HepG2 (cell line): ENCODE measurements around the gene RAI2. TPM values are rescaled to one million over a fixed set of nuclear protein-coding genes. Genes with fewer than 3 reads are reported as not detected.

Experiments used
- ATAC-seq: fragments of 200-7000 bp; cut with Tn5 transposase; 3 replicates; pipeline ENCODE4 v1.9.1; 2020; ENCODE audit warnings: mild to moderate bottlenecking, moderate library complexity
- BruUV-seq: library from RNA; stranded (reverse); fragments of 400-500 nt; replicated peaks from 2 replicates; lab custom pipeline; 2021; lab: Mats Ljungman, UMichigan
- CTCF ChIA-PET: fragments of 300-600 bp; formaldehyde crosslinking; extraction: SDS; loops from one replicate; lab custom pipeline; 2021; ENCODE audit warnings: low total read pairs, inconsistent platforms, low intra/inter-chr PET ratio; lab: Yijun Ruan, JAX
- POLR2A ChIA-PET: fragments of 350-600 bp; sonication (Branson Sonifier 250); formaldehyde crosslinking; loops from one replicate; lab custom pipeline; 2020; ENCODE audit warnings: antibody characterized with exemption, inconsistent platforms; lab: Yijun Ruan, JAX
- DNase-seq: peaks from one replicate; pipeline ENCODE4 v3.0.0-alpha.2; 2015; ENCODE audit warnings: low spot score
- FAIRE-seq: peaks from 3 replicates; lab custom pipeline; 2011; peaks lifted over from hg19 to GRCh38; lab: Jason Lieb, UNC
- H2AFZ ChIP-seq: one replicate; pipeline ENCODE4 v1.6.1; 2011; ENCODE audit warnings: low read length, inconsistent platforms
- H3K27ac ChIP-seq: fragments of 300-600 bp; 3 replicates; pipeline ENCODE4 v1.8.0; 2011; ENCODE audit warnings: mixed run types, mild to moderate bottlenecking, mixed read lengths, low read length, inconsistent platforms; ENCODE audit not compliant: insufficient read depth; ENCODE audit errors: extremely low read length
- H3K27me3 ChIP-seq, 2 experiments: fragments of 200-600 bp in 1 of 2; 2 replicates in 1 of 2; 3 replicates in 1 of 2; pipeline versions ENCODE4 v1.6.0 to v1.8.0; 2011; ENCODE audit warnings: low read length in 2 of 2, mild to moderate bottlenecking in 2 of 2, moderate library complexity in 2 of 2, inconsistent platforms in 1 of 2; ENCODE audit not compliant: insufficient read depth in 2 of 2, control insufficient read depth in 1 of 2
- H3K36me3 ChIP-seq, 2 experiments: fragments of 200-600 bp in 1 of 2; replicated peaks in 1 of 2; 2 replicates in 1 of 2; 3 replicates in 1 of 2; pipeline versions ENCODE4 v1.5.1 to v1.8.0; 2011; ENCODE audit warnings: low read length in 2 of 2, inconsistent platforms in 1 of 2; ENCODE audit not compliant: insufficient read depth in 2 of 2, control insufficient read depth in 1 of 2
- H3K4me1 ChIP-seq: 2 replicates; pipeline ENCODE4 v1.5.1; 2012; ENCODE audit warnings: low read length, inconsistent platforms; ENCODE audit not compliant: insufficient read depth
- H3K4me2 ChIP-seq: 2 replicates; pipeline ENCODE4 v1.6.0; 2011; ENCODE audit warnings: low read depth, low read length, inconsistent platforms
- H3K4me3 ChIP-seq, 3 experiments: fragments of 200-600 bp in 1 of 3; sonication (generic), shearing (Covaris generic) in 1 of 3; replicated peaks in 1 of 3; 2 replicates each; pipeline ENCODE4 v1.5.1; 2011 to 2016; ENCODE audit warnings: low read length in 3 of 3, inconsistent platforms in 2 of 3, low read depth in 2 of 3, mild to moderate bottlenecking in 2 of 3, control low read depth in 1 of 3, mixed read lengths in 1 of 3; ENCODE audit not compliant: insufficient read depth in 1 of 3
- H3K79me2 ChIP-seq: one replicate; pipeline ENCODE4 v1.6.1; 2011; ENCODE audit warnings: low read length, inconsistent platforms; ENCODE audit not compliant: insufficient read depth
- H3K9ac ChIP-seq: 2 replicates; pipeline ENCODE4 v1.6.0; 2011; ENCODE audit warnings: mild to moderate bottlenecking, low read depth, low read length, inconsistent platforms; ENCODE audit not compliant: insufficient read depth
- H3K9me3 ChIP-seq: 2 replicates; pipeline ENCODE4 v1.5.1; 2012; ENCODE audit warnings: mild to moderate bottlenecking, low read length
- H4K20me1 ChIP-seq: 2 replicates; pipeline ENCODE4 v1.6.0; 2011; ENCODE audit warnings: inconsistent platforms, mild to moderate bottlenecking, low read length, moderate library complexity; ENCODE audit not compliant: insufficient read depth
- AGO2 ChIP-seq: fragments of 200-400 bp; formaldehyde crosslinking; optimal IDR thresholded peaks from 2 replicates; pipeline ENCODE3; 2017; ENCODE audit warnings: mild to moderate bottlenecking, low read depth, low read length, moderate library complexity
- CREB1 ChIP-seq, 2 experiments: fragments of 450-650 bp in 1 of 2; IDR thresholded peaks; 2 replicates each; pipeline ENCODE4 v1.6.1; 2016 to 2017; ENCODE audit warnings: control low read depth in 1 of 2, mild to moderate bottlenecking in 1 of 2, missing compliant biosample characterization in 1 of 2, missing genetic modification characterization in 1 of 2
- FOXA3 ChIP-seq: IDR thresholded peaks from 2 replicates; pipeline ENCODE4 v1.6.1; 2016; ENCODE audit warnings: missing genetic modification reagents, missing compliant biosample characterization
- IRF2 ChIP-seq: IDR thresholded peaks from 2 replicates; pipeline ENCODE4 v1.6.1; 2018; ENCODE audit warnings: missing genetic modification reagents, missing compliant biosample characterization
- MAFG ChIP-seq: sonication (generic); formaldehyde crosslinking; IDR thresholded peaks from 2 replicates; pipeline ENCODE4 v1.5.1; 2020; ENCODE audit warnings: mild to moderate bottlenecking, missing genetic modification reagents
- MLLT10 ChIP-seq: sonication (generic); formaldehyde crosslinking; IDR thresholded peaks from 2 replicates; pipeline ENCODE4 v1.4.0; 2020; ENCODE audit warnings: missing genetic modification reagents
- NCOA5 ChIP-seq: sonication (generic); formaldehyde crosslinking; IDR thresholded peaks from 2 replicates; pipeline ENCODE4 v1.4.0; 2020; ENCODE audit warnings: missing genetic modification reagents
- NPAS2 ChIP-seq: sonication (generic); formaldehyde crosslinking; IDR thresholded peaks from 2 replicates; pipeline ENCODE4 v1.8.0; 2022; ENCODE audit warnings: mild to moderate bottlenecking, missing genetic modification reagents, borderline replicate concordance
- SIN3B ChIP-seq: fragments of 150-350 bp; IDR thresholded peaks from 2 replicates; pipeline ENCODE4 v1.6.1; 2014; ENCODE audit warnings: low read length
- TAF1 ChIP-seq: sonication (generic); formaldehyde crosslinking; IDR thresholded peaks from 2 replicates; pipeline ENCODE4 v1.4.0; 2020; ENCODE audit warnings: missing genetic modification reagents
- TCF7L2 ChIP-seq: IDR thresholded peaks from 2 replicates; pipeline ENCODE4 v1.6.1; 2011; ENCODE audit warnings: mild to moderate bottlenecking, low read depth, low read length, moderate library complexity
- ZFYVE20 ChIP-seq: sonication (generic); formaldehyde crosslinking; IDR thresholded peaks from 2 replicates; pipeline ENCODE4 v1.8.0; 2023; ENCODE audit warnings: low read depth, mild to moderate bottlenecking, moderate library complexity, missing genetic modification reagents, borderline replicate concordance
- ZNF580 ChIP-seq: IDR thresholded peaks from 2 replicates; pipeline ENCODE4 v1.6.1; 2016; ENCODE audit warnings: low read depth, borderline replicate concordance
- ZNF615 ChIP-seq: sonication (generic); formaldehyde crosslinking; IDR thresholded peaks from 2 replicates; pipeline ENCODE4 v1.5.0; 2020; ENCODE audit warnings: mild to moderate bottlenecking, missing genetic modification reagents, borderline replicate concordance
- ZNF619 ChIP-seq: sonication (generic); formaldehyde crosslinking; IDR thresholded peaks from 2 replicates; pipeline ENCODE4 v1.4.0; 2020; ENCODE audit warnings: mild to moderate bottlenecking, missing genetic modification reagents
- ZNF784 ChIP-seq: sonication (generic); formaldehyde crosslinking; IDR thresholded peaks from 2 replicates; pipeline ENCODE4 v1.5.1; 2020; ENCODE audit warnings: missing genetic modification reagents, mild to moderate bottlenecking, borderline replicate concordance
- WGBS: methylation state at CpG from one replicate; pipeline ENCODE4 v1.1.6; 2017; ENCODE audit warnings: low lambda C conversion rate; 5-methylcytosine and 5-hydroxymethylcytosine counted together
- in situ Hi-C: cut with HindIII; loops from 2 replicates; pipeline ENCODE4 v1.10.0; 2017; ENCODE audit warnings: low pct_unique_long_range_greater_than_20kb; ENCODE audit not compliant: extremely low pct_ligation_motif_present
- intact Hi-C: fragments of 100-400 bp; cut with micrococcal nuclease; formaldehyde crosslinking; loops from one replicate; pipeline ENCODE4 v1.10.0; 2022; ENCODE audit not compliant: unreplicated experiment
- polyA plus RNA-seq, 8 experiments: library from polyadenylated mRNA; depleted of rRNA in 3 of 8; stranded (reverse) in 7 of 8; unstranded in 1 of 8; fragments of >200 nt; fragmentation: Illumina TruSeq in 4 of 8; extraction: Trizol in 4 of 8; gene quantifications; 2 replicates each; pipeline versions ENCODE4 v1.2.1 to v1.2.3, GENCODE V29; 2011 to 2016; ENCODE audit warnings: low read depth in 4 of 8, missing spikeins in 1 of 8, mixed read lengths in 1 of 8; ENCODE audit not compliant: insufficient read depth in 1 of 8
- total RNA-seq, 5 experiments: library from RNA; depleted of rRNA; stranded (reverse); fragments of >200 nt; fragmentation: Illumina TruSeq; extraction: Trizol; gene quantifications; 2 replicates each; pipeline ENCODE4 v1.2.3, GENCODE V29; 2016; ENCODE audit warnings: low read depth in 1 of 5
- TF ChIP-seq, protein P1 (sequence below): sonication (generic); formaldehyde crosslinking; IDR thresholded peaks from 2 replicates; pipeline ENCODE4 v1.8.0; 2022; ENCODE audit warnings: missing genetic modification reagents, mild to moderate bottlenecking, moderate library complexity, borderline replicate concordance
- TF ChIP-seq, protein P2 (sequence below): IDR thresholded peaks from 2 replicates; pipeline ENCODE4 v1.4.0; 2020; ENCODE audit warnings: mild to moderate bottlenecking, missing genetic modification reagents

RAI2 gene
- total and polyA plus RNA-seq, 2 of the 13 experiments (the other 11 are each of a cell fraction or from before 2014, with no cell fraction given) = not detected

GRCh38 chrX:17773221-17773876 lies 87.7 kb downstream of the RAI2 start:
- no peak overlapping the region for H3K27ac ChIP-seq
- no peak overlapping the region for H3K9ac ChIP-seq
- no peak for DNase-seq
- 28% methylated on average over 8 of the region's 8 CpGs for WGBS
- POLR2A ChIA-PET = no interaction called here
- H3K4me1 ChIP-seq = no peaks in the 10 kb centered on the region
- H3K4me3 ChIP-seq = no peak overlapping the region
- FAIRE-seq = no peak
- no peak overlapping the region for H3K4me2 ChIP-seq
- ATAC-seq = no peak
- in situ Hi-C loops = no loop called here
- H3K9me3 ChIP-seq = no peaks in the 10 kb centered on the region
- no peaks in the 10 kb centered on the region for H4K20me1 ChIP-seq
- CTCF ChIA-PET = no interaction called here
- H3K27me3 ChIP-seq = no peaks in the 10 kb centered on the region; a peak in 1 of 5 replicates
- H3K79me2 ChIP-seq = no peaks in the 10 kb centered on the region
- BruUV-seq = no TSS peak
- intact Hi-C loops = no loop called here
- no peak overlapping the region for H2AFZ ChIP-seq
- no peaks in the 10 kb centered on the region for H3K36me3 ChIP-seq
- TF ChIP-seq TAF1 = no peak
- TF ChIP-seq TCF7L2 = no peak
- TF ChIP-seq FOXA3 = no peak
- TF ChIP-seq MLLT10 = no peak
- no peak for TF ChIP-seq ZFYVE20 (CRISPR knock-in tag)
- TF ChIP-seq ZNF784 = no peak
- TF ChIP-seq, protein P1, sequence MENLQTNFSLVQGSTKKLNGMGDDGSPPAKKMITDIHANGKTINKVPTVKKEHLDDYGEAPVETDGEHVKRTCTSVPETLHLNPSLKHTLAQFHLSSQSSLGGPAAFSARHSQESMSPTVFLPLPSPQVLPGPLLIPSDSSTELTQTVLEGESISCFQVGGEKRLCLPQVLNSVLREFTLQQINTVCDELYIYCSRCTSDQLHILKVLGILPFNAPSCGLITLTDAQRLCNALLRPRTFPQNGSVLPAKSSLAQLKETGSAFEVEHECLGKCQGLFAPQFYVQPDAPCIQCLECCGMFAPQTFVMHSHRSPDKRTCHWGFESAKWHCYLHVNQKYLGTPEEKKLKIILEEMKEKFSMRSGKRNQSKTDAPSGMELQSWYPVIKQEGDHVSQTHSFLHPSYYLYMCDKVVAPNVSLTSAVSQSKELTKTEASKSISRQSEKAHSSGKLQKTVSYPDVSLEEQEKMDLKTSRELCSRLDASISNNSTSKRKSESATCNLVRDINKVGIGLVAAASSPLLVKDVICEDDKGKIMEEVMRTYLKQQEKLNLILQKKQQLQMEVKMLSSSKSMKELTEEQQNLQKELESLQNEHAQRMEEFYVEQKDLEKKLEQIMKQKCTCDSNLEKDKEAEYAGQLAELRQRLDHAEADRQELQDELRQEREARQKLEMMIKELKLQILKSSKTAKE (CRISPR knock-in tag) = no peak
- no peak for TF ChIP-seq ZNF580 (CRISPR knock-in tag)
- TF ChIP-seq NCOA5 (CRISPR knock-in tag) = no peak
- no peak for TF ChIP-seq ZNF619 (CRISPR knock-in tag)
- TF ChIP-seq, protein P2, sequence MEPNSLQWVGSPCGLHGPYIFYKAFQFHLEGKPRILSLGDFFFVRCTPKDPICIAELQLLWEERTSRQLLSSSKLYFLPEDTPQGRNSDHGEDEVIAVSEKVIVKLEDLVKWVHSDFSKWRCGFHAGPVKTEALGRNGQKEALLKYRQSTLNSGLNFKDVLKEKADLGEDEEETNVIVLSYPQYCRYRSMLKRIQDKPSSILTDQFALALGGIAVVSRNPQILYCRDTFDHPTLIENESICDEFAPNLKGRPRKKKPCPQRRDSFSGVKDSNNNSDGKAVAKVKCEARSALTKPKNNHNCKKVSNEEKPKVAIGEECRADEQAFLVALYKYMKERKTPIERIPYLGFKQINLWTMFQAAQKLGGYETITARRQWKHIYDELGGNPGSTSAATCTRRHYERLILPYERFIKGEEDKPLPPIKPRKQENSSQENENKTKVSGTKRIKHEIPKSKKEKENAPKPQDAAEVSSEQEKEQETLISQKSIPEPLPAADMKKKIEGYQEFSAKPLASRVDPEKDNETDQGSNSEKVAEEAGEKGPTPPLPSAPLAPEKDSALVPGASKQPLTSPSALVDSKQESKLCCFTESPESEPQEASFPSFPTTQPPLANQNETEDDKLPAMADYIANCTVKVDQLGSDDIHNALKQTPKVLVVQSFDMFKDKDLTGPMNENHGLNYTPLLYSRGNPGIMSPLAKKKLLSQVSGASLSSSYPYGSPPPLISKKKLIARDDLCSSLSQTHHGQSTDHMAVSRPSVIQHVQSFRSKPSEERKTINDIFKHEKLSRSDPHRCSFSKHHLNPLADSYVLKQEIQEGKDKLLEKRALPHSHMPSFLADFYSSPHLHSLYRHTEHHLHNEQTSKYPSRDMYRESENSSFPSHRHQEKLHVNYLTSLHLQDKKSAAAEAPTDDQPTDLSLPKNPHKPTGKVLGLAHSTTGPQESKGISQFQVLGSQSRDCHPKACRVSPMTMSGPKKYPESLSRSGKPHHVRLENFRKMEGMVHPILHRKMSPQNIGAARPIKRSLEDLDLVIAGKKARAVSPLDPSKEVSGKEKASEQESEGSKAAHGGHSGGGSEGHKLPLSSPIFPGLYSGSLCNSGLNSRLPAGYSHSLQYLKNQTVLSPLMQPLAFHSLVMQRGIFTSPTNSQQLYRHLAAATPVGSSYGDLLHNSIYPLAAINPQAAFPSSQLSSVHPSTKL (CRISPR knock-in tag) = no peak
- TF ChIP-seq ZNF615 (CRISPR knock-in tag) = no peak
- no peak for TF ChIP-seq CREB1 (IDR thresholded peaks at IDR 0.05)
- TF ChIP-seq CREB1 (CRISPR knock-in tag; IDR thresholded peaks at IDR 0.05) = no peak
- no peak for TF ChIP-seq IRF2 (CRISPR knock-in tag)
- TF ChIP-seq MAFG (CRISPR knock-in tag) = no peak
- no peak for TF ChIP-seq SIN3B
- no peak for TF ChIP-seq AGO2
- no peak for TF ChIP-seq NPAS2
